H9 (cell line): ENCODE results near the gene GARRE1. TPM values are rescaled to one million over a fixed set of nuclear protein-coding genes. Genes with fewer than 3 reads are reported as not detected.
A peak's percentile ranks its signal among the peaks of the same experiment; 100 is the strongest.

Source experiments
- DNase-seq: peaks from one replicate; pipeline ENCODE4 v3.0.0-alpha.2; 2017
- H2AFZ ChIP-seq: one replicate; pipeline ENCODE4 v1.6.1; 2013; ENCODE audit warnings: mild to moderate bottlenecking, low read length, control low read depth, moderate library complexity
- H2AK5ac ChIP-seq: 2 replicates; pipeline ENCODE4 v1.6.1; 2013; ENCODE audit warnings: low read length, control low read depth, mixed read lengths; ENCODE audit not compliant: insufficient read length
- H2BK120ac ChIP-seq: one replicate; pipeline ENCODE4 v1.6.1; 2013; ENCODE audit warnings: low read depth, mild to moderate bottlenecking, low read length, control low read depth, inconsistent platforms; ENCODE audit not compliant: poor library complexity, severe bottlenecking
- H2BK12ac ChIP-seq: 2 replicates; pipeline ENCODE4 v1.6.1; 2013; ENCODE audit warnings: low read length, control low read depth, mixed read lengths, low read depth; ENCODE audit not compliant: insufficient read length
- H2BK15ac ChIP-seq: 2 replicates; pipeline ENCODE4 v1.6.1; 2013; ENCODE audit warnings: low read depth, low read length, control low read depth
- H2BK20ac ChIP-seq: one replicate; pipeline ENCODE4 v1.6.1; 2013; ENCODE audit warnings: low read depth, mild to moderate bottlenecking, low read length, control low read depth, inconsistent platforms; ENCODE audit not compliant: poor library complexity, severe bottlenecking
- H2BK5ac ChIP-seq: 2 replicates; pipeline ENCODE4 v1.6.1; 2013; ENCODE audit warnings: low read length, control low read depth, mixed read lengths; ENCODE audit not compliant: insufficient read length
- H3K14ac ChIP-seq: 2 replicates; pipeline ENCODE4 v1.6.1; 2013; ENCODE audit warnings: low read length, control low read depth; ENCODE audit not compliant: insufficient read depth
- H3K18ac ChIP-seq: 2 replicates; pipeline ENCODE4 v1.6.1; 2013; ENCODE audit warnings: low read depth, mild to moderate bottlenecking, mixed read lengths, low read length, control low read depth; ENCODE audit not compliant: insufficient read length
- H3K23ac ChIP-seq: 2 replicates; pipeline ENCODE4 v1.6.1; 2013; ENCODE audit warnings: low read length, control low read depth, mixed read lengths, low read depth; ENCODE audit not compliant: insufficient read length
- H3K23me2 ChIP-seq: 2 replicates; pipeline ENCODE4 v1.6.1; 2013; ENCODE audit warnings: low read depth, mild to moderate bottlenecking, mixed read lengths, low read length, control low read depth; ENCODE audit not compliant: insufficient read length, poor library complexity, severe bottlenecking
- H3K27ac ChIP-seq: 2 replicates; pipeline ENCODE4 v1.5.1; 2013; ENCODE audit warnings: low read length, control low read depth, mixed read lengths, low read depth; ENCODE audit not compliant: insufficient read length
- H3K27me3 ChIP-seq: 2 replicates; pipeline ENCODE4 v1.6.1; 2013; ENCODE audit warnings: low read length, control low read depth, inconsistent platforms; ENCODE audit not compliant: insufficient read depth
- H3K4ac ChIP-seq: 2 replicates; pipeline ENCODE4 v1.6.1; 2013; ENCODE audit warnings: low read depth, mild to moderate bottlenecking, control low read depth, inconsistent platforms, low read length, moderate library complexity
- H3K4me1 ChIP-seq: 2 replicates; pipeline ENCODE4 v1.6.1; 2013; ENCODE audit warnings: low read length, control low read depth, inconsistent platforms; ENCODE audit not compliant: insufficient read depth
- H3K4me2 ChIP-seq: 2 replicates; pipeline ENCODE4 v1.6.1; 2013; ENCODE audit warnings: low read length, control low read depth, mixed read lengths; ENCODE audit not compliant: insufficient read length, insufficient read depth
- H3K56ac ChIP-seq: 2 replicates; pipeline ENCODE4 v1.6.1; 2013; ENCODE audit warnings: low read depth, mild to moderate bottlenecking, mixed read lengths, low read length, control low read depth; ENCODE audit not compliant: insufficient read length
- H3K79me1 ChIP-seq: 2 replicates; pipeline ENCODE4 v1.6.1; 2013; ENCODE audit warnings: low read depth, mild to moderate bottlenecking, moderate library complexity, low read length, control low read depth, inconsistent platforms; ENCODE audit not compliant: insufficient read depth, poor library complexity, severe bottlenecking
- H3K79me2 ChIP-seq: 2 replicates; pipeline ENCODE4 v1.6.1; 2013; ENCODE audit warnings: low read length, control low read depth, inconsistent platforms; ENCODE audit not compliant: insufficient read depth
- H3K9ac ChIP-seq: 2 replicates; pipeline ENCODE4 v1.6.1; 2013; ENCODE audit warnings: low read length, control low read depth, mixed read lengths; ENCODE audit not compliant: insufficient read length; ENCODE audit errors: extremely low read depth
- H3K9me3 ChIP-seq: one replicate; pipeline ENCODE4 v1.6.1; 2013; ENCODE audit warnings: low read depth, low read length, inconsistent platforms; ENCODE audit not compliant: control insufficient read depth
- H3T11ph ChIP-seq: one replicate; pipeline ENCODE4 v1.6.1; 2013; ENCODE audit warnings: mild to moderate bottlenecking, low read length, control low read depth, inconsistent platforms
- H4K20me1 ChIP-seq: one replicate; pipeline ENCODE4 v1.6.1; 2013; ENCODE audit not compliant: control insufficient read depth, insufficient read length, insufficient read depth
- H4K5ac ChIP-seq: 2 replicates; pipeline ENCODE4 v1.6.1; 2013; ENCODE audit warnings: low read depth, mild to moderate bottlenecking, mixed read lengths, low read length, control low read depth; ENCODE audit not compliant: insufficient read length
- H4K8ac ChIP-seq: replicated peaks from 2 replicates; pipeline ENCODE4 v1.6.1; 2013; ENCODE audit warnings: low read length, control low read depth, mixed read lengths, low read depth; ENCODE audit not compliant: insufficient read length
- H4K91ac ChIP-seq: 2 replicates; pipeline ENCODE4 v1.6.1; 2013; ENCODE audit warnings: low read depth, mild to moderate bottlenecking, moderate library complexity, mixed read lengths, low read length, control low read depth; ENCODE audit not compliant: insufficient read length
- H3K27ac Mint-ChIP-seq, 3 experiments: 2 replicates in 2 of 3; 3 replicates in 1 of 3; pipeline ENCODE4 v1.8.0; 2020 to 2021; ENCODE audit warnings: mixed read lengths in 3 of 3, mild to moderate bottlenecking in 1 of 3, moderate library complexity in 1 of 3
- H3K27me3 Mint-ChIP-seq: 2 replicates; pipeline ENCODE4 v1.8.0; 2021; ENCODE audit warnings: low read depth, mild to moderate bottlenecking, moderate library complexity, mixed read lengths
- H3K36me3 Mint-ChIP-seq, 3 experiments: 2 replicates in 2 of 3; 3 replicates in 1 of 3; pipeline ENCODE4 v1.8.0; 2020 to 2021; ENCODE audit warnings: low read depth in 3 of 3, mixed read lengths in 3 of 3; ENCODE audit not compliant: insufficient read depth in 1 of 3
- H3K4me1 Mint-ChIP-seq, 2 experiments: 2 replicates each; pipeline ENCODE4 v1.8.0; 2020; ENCODE audit warnings: mixed read lengths in 2 of 2
- H3K4me3 Mint-ChIP-seq, 2 experiments: 2 replicates in 1 of 2; 3 replicates in 1 of 2; pipeline ENCODE4 v1.8.0; 2020 to 2021; ENCODE audit warnings: mild to moderate bottlenecking in 2 of 2, mixed read lengths in 2 of 2, moderate library complexity in 1 of 2
- H3K9me3 Mint-ChIP-seq, 2 experiments: 2 replicates in 1 of 2; 3 replicates in 1 of 2; pipeline ENCODE4 v1.8.0; 2020; ENCODE audit warnings: mild to moderate bottlenecking in 2 of 2, mixed read lengths in 2 of 2, moderate library complexity in 1 of 2
- CTCF ChIP-seq: fragments of 200-600 bp; sonication (generic); conservative IDR thresholded peaks from 3 replicates; pipeline ENCODE4 v1.8.0; 2021; ENCODE audit warnings: antibody characterized with exemption, mild to moderate bottlenecking
- WGBS: extraction: QIAGEN DNeasy Blood & Tissue Kit; methylation state at CpG from one replicate; pipeline ENCODE4 v1.1.7; 2013; ENCODE audit warnings: missing lambda C conversion rate, low lambda C conversion rate, mixed read lengths; ENCODE audit not compliant: insufficient read length; ENCODE audit errors: extremely low coverage; 5-methylcytosine and 5-hydroxymethylcytosine counted together
- total RNA-seq: library from RNA; stranded (reverse); gene quantifications from 2 replicates; pipeline ENCODE4 v1.2.1, GENCODE V29; 2021

Gene GARRE1
- total RNA-seq, 1 experiment from 2014 or later, result 24.1 TPM

GRCh38 chr19:34298891-34299520 is 44.7 kb downstream of the GARRE1 start:
- no peak for TF ChIP-seq CTCF
- Histone ChIP-seq H2BK15ac (no peak overlapping the region), H3K9me3 (no peaks in the 10 kb centered on the region), H3K27me3 (no peaks in the 10 kb centered on the region), H3K56ac (no peak overlapping the region), H3K14ac (no peak overlapping the region), H3K18ac (no peak overlapping the region), H4K5ac (no peak overlapping the region), H2BK12ac (no peak overlapping the region), H4K8ac (no peak overlapping the region), H2BK20ac (no peak overlapping the region), H3K4me1 (no peaks in the 10 kb centered on the region), H3K23me2 (no peaks in the 10 kb centered on the region), H3K4ac (no peak overlapping the region), H3K79me1 (no peaks in the 10 kb centered on the region), H4K91ac (no peak overlapping the region), H3T11ph (no peak overlapping the region), H3K9ac (no peak overlapping the region), H2BK120ac (no peak overlapping the region), H2AFZ (no peak overlapping the region), H2AK5ac (no peak overlapping the region), H3K23ac (no peak overlapping the region), H3K27ac (no peak overlapping the region), H3K4me2 (no peak overlapping the region), H4K20me1 (no peaks in the 10 kb centered on the region), H3K79me2 (no peaks in the 10 kb centered on the region), H2BK5ac (no peak overlapping the region)
- H3K9me3 Mint-ChIP-seq, result no peaks in the 10 kb centered on the region
- DNase-seq, result no peak
- H3K27me3 Mint-ChIP-seq, result no peaks in the 10 kb centered on the region
- no peaks in the 10 kb centered on the region for H3K4me1 Mint-ChIP-seq
- H3K27ac Mint-ChIP-seq, result peak overlapping the region in 2 of 3 experiments; percentile 8 to 34; a peak in 3 of 7 replicates
- peaks cover 2 to 25% (median 23%) of the 10 kb centered on the region in 3 experiments; a peak in 6 of 7 replicates for H3K36me3 Mint-ChIP-seq
- WGBS, result no CpG with 5 or more reads among the region's 10 CpGs
- H3K4me3 Mint-ChIP-seq, result no peak overlapping the region
